HepG2 (cell line): Measurements from ENCODE around the gene PCDHGA9. TPM values are rescaled to one million over a fixed set of nuclear protein-coding genes. Genes with fewer than 3 reads are reported as not detected.
A peak's percentile ranks its signal among the peaks of the same experiment; 100 is the strongest.

Experiments
- ATAC-seq: fragments of 200-7000 bp; cut with Tn5 transposase; 3 replicates; pipeline ENCODE4 v1.9.1; 2020; ENCODE audit warnings: mild to moderate bottlenecking, moderate library complexity
- BruUV-seq: library from RNA; stranded (reverse); fragments of 400-500 nt; replicated peaks from 2 replicates; lab custom pipeline; 2021; lab: Mats Ljungman, UMichigan
- CTCF ChIA-PET: fragments of 300-600 bp; formaldehyde crosslinking; extraction: SDS; loops from one replicate; lab custom pipeline; 2021; ENCODE audit warnings: low total read pairs, inconsistent platforms, low intra/inter-chr PET ratio; lab: Yijun Ruan, JAX
- POLR2A ChIA-PET: fragments of 350-600 bp; sonication (Branson Sonifier 250); formaldehyde crosslinking; loops from one replicate; lab custom pipeline; 2020; ENCODE audit warnings: antibody characterized with exemption, inconsistent platforms; lab: Yijun Ruan, JAX
- DNase-seq: peaks from one replicate; pipeline ENCODE4 v3.0.0-alpha.2; 2015; ENCODE audit warnings: low spot score
- FAIRE-seq: peaks from 3 replicates; lab custom pipeline; 2011; peaks lifted over from hg19 to GRCh38; lab: Jason Lieb, UNC
- H2AFZ ChIP-seq: one replicate; pipeline ENCODE4 v1.6.1; 2011; ENCODE audit warnings: low read length, inconsistent platforms
- H3K27ac ChIP-seq: fragments of 300-600 bp; 3 replicates; pipeline ENCODE4 v1.8.0; 2011; ENCODE audit warnings: mixed run types, mild to moderate bottlenecking, mixed read lengths, low read length, inconsistent platforms; ENCODE audit not compliant: insufficient read depth; ENCODE audit errors: extremely low read length
- H3K27me3 ChIP-seq, 2 experiments: fragments of 200-600 bp in 1 of 2; 2 replicates in 1 of 2; 3 replicates in 1 of 2; pipeline versions ENCODE4 v1.6.0 to v1.8.0; 2011; ENCODE audit warnings: low read length in 2 of 2, mild to moderate bottlenecking in 2 of 2, moderate library complexity in 2 of 2, inconsistent platforms in 1 of 2; ENCODE audit not compliant: insufficient read depth in 2 of 2, control insufficient read depth in 1 of 2
- H3K36me3 ChIP-seq, 2 experiments: fragments of 200-600 bp in 1 of 2; replicated peaks in 1 of 2; 2 replicates in 1 of 2; 3 replicates in 1 of 2; pipeline versions ENCODE4 v1.5.1 to v1.8.0; 2011; ENCODE audit warnings: low read length in 2 of 2, inconsistent platforms in 1 of 2; ENCODE audit not compliant: insufficient read depth in 2 of 2, control insufficient read depth in 1 of 2
- H3K4me1 ChIP-seq: 2 replicates; pipeline ENCODE4 v1.5.1; 2012; ENCODE audit warnings: low read length, inconsistent platforms; ENCODE audit not compliant: insufficient read depth
- H3K4me2 ChIP-seq: 2 replicates; pipeline ENCODE4 v1.6.0; 2011; ENCODE audit warnings: low read depth, low read length, inconsistent platforms
- H3K4me3 ChIP-seq, 3 experiments: fragments of 200-600 bp in 1 of 3; sonication (generic), shearing (Covaris generic) in 1 of 3; replicated peaks in 1 of 3; 2 replicates each; pipeline ENCODE4 v1.5.1; 2011 to 2016; ENCODE audit warnings: low read length in 3 of 3, inconsistent platforms in 2 of 3, low read depth in 2 of 3, mild to moderate bottlenecking in 2 of 3, control low read depth in 1 of 3, mixed read lengths in 1 of 3; ENCODE audit not compliant: insufficient read depth in 1 of 3
- H3K79me2 ChIP-seq: one replicate; pipeline ENCODE4 v1.6.1; 2011; ENCODE audit warnings: low read length, inconsistent platforms; ENCODE audit not compliant: insufficient read depth
- H3K9ac ChIP-seq: 2 replicates; pipeline ENCODE4 v1.6.0; 2011; ENCODE audit warnings: mild to moderate bottlenecking, low read depth, low read length, inconsistent platforms; ENCODE audit not compliant: insufficient read depth
- H3K9me3 ChIP-seq: 2 replicates; pipeline ENCODE4 v1.5.1; 2012; ENCODE audit warnings: mild to moderate bottlenecking, low read length
- H4K20me1 ChIP-seq: 2 replicates; pipeline ENCODE4 v1.6.0; 2011; ENCODE audit warnings: inconsistent platforms, mild to moderate bottlenecking, low read length, moderate library complexity; ENCODE audit not compliant: insufficient read depth
- SNAPC4 ChIP-seq: sonication (generic); formaldehyde crosslinking; IDR thresholded peaks from 2 replicates; pipeline ENCODE4 v1.4.0; 2020; ENCODE audit warnings: mild to moderate bottlenecking, missing genetic modification reagents
- STAG1 ChIP-seq: sonication (generic); formaldehyde crosslinking; IDR thresholded peaks from 2 replicates; pipeline ENCODE4 v1.4.0; 2020; ENCODE audit warnings: missing genetic modification reagents
- ZFX ChIP-seq: sonication (generic); formaldehyde crosslinking; IDR thresholded peaks from 2 replicates; pipeline ENCODE4 v1.4.0; 2020; ENCODE audit warnings: mild to moderate bottlenecking, low read depth, missing genetic modification reagents, moderate library complexity
- WGBS: methylation state at CpG from one replicate; pipeline ENCODE4 v1.1.6; 2017; ENCODE audit warnings: low lambda C conversion rate; 5-methylcytosine and 5-hydroxymethylcytosine counted together
- in situ Hi-C: cut with HindIII; loops from 2 replicates; pipeline ENCODE4 v1.10.0; 2017; ENCODE audit warnings: low pct_unique_long_range_greater_than_20kb; ENCODE audit not compliant: extremely low pct_ligation_motif_present
- intact Hi-C: fragments of 100-400 bp; cut with micrococcal nuclease; formaldehyde crosslinking; loops from one replicate; pipeline ENCODE4 v1.10.0; 2022; ENCODE audit not compliant: unreplicated experiment
- polyA plus RNA-seq, 8 experiments: library from polyadenylated mRNA; depleted of rRNA in 3 of 8; stranded (reverse) in 7 of 8; unstranded in 1 of 8; fragments of >200 nt; fragmentation: Illumina TruSeq in 4 of 8; extraction: Trizol in 4 of 8; gene quantifications; 2 replicates each; pipeline versions ENCODE4 v1.2.1 to v1.2.3, GENCODE V29; 2011 to 2016; ENCODE audit warnings: low read depth in 4 of 8, missing spikeins in 1 of 8, mixed read lengths in 1 of 8; ENCODE audit not compliant: insufficient read depth in 1 of 8
- total RNA-seq, 5 experiments: library from RNA; depleted of rRNA; stranded (reverse); fragments of >200 nt; fragmentation: Illumina TruSeq; extraction: Trizol; gene quantifications; 2 replicates each; pipeline ENCODE4 v1.2.3, GENCODE V29; 2016; ENCODE audit warnings: low read depth in 1 of 5

The PCDHGA9 gene
- total and polyA plus RNA-seq, 2 of the 13 experiments (the other 11 are each of a cell fraction or from before 2014, with no cell fraction given): 0.09 to 0.38 TPM

GRCh38 chr5:141373673-141374317 is 28.8 kb upstream of the PCDHGA9 start, which contains the start of gene PCDHGA6:
Gene PCDHGA6, plus strand, starts transcription at chr5:141373891. Its CDS starts 193 bp downstream, at chr5:141374084.
- no peak within 1 kb of the TSS for H3K4me2 ChIP-seq
- no peak for DNase-seq
- ChIA-PET POLR2A (no interaction called here), CTCF (no interaction called here)
- no peak within 1 kb of the TSS for H3K4me3 ChIP-seq
- BruUV-seq: no TSS peak
- H3K9ac ChIP-seq: no peak within 1 kb of the TSS
- H3K36me3 ChIP-seq: no peaks in the 10 kb centered on the region
- no peaks in the 10 kb centered on the region for H4K20me1 ChIP-seq
- no peaks in the 10 kb centered on the region for H3K27me3 ChIP-seq
- peaks cover 53% of the 10 kb centered on the region for H3K9me3 ChIP-seq
- no peaks in the 10 kb centered on the region for H3K4me1 ChIP-seq
- 72% methylated on average over 22 of the region's 27 CpGs for WGBS
- H3K27ac ChIP-seq: no peak within 1 kb of the TSS
- H3K79me2 ChIP-seq: no peaks in the 10 kb centered on the region
- no peak for ATAC-seq
- FAIRE-seq: no peak
- TF ChIP-seq ZFX: no peak
- peak; percentile 30; the same call in 1 of the 2 replicates for TF ChIP-seq STAG1 (CRISPR knock-in tag)
- intact Hi-C loops: no loop called here
- no peak within 1 kb of the TSS for H2AFZ ChIP-seq
- in situ Hi-C loops: no loop called here

GRCh38 chr5:141374627-141375026 is 28.0 kb upstream of the PCDHGA9 start:
- intact Hi-C loops: no loop called here

More at GRCh38 chr5:141374627-141375026, 28.0 kb upstream of the PCDHGA9 start:
- CTCF ChIA-PET: no interaction called here
- no peak for TF ChIP-seq SNAPC4 (CRISPR knock-in tag)
- Histone ChIP-seq H3K36me3 (no peaks in the 10 kb centered on the region), H3K4me1 (no peaks in the 10 kb centered on the region), H3K9ac (no peak overlapping the region), H3K4me2 (no peak overlapping the region), H3K27me3 (no peaks in the 10 kb centered on the region), H4K20me1 (no peaks in the 10 kb centered on the region), H3K79me2 (no peaks in the 10 kb centered on the region), H3K9me3 (peaks cover 53% of the 10 kb centered on the region), H2AFZ (no peak overlapping the region), H3K4me3 (no peak overlapping the region), H3K27ac (no peak overlapping the region)
- ATAC-seq: no peak
- POLR2A ChIA-PET: no interaction called here
- no peak for DNase-seq
- BruUV-seq: no TSS peak
- in situ Hi-C loops: no loop called here
- no peak for FAIRE-seq
- 32% methylated on average over 4 of the region's 14 CpGs for WGBS
